Keratinocyte (primary cell): ENCODE measurements around the gene KLHL29. TPM values are rescaled to one million over a fixed set of nuclear protein-coding genes. Genes with fewer than 3 reads are reported as not detected.

Experiments
- DNase-seq: peaks from one replicate; pipeline ENCODE4 v3.0.0-alpha.2; 2011; ENCODE audit warnings: low read depth, missing footprints, low spot score
- FAIRE-seq: peaks from 2 replicates; lab custom pipeline; 2011; peaks lifted over from hg19 to GRCh38; lab: Jason Lieb, UNC
- H2AFZ ChIP-seq: 2 replicates; pipeline ENCODE4 v1.6.0; 2012; ENCODE audit warnings: low read length, control low read depth, inconsistent platforms; ENCODE audit not compliant: control insufficient read depth
- H3K27ac ChIP-seq: 2 replicates; pipeline ENCODE4 v1.5.1; 2011; ENCODE audit warnings: low read length; ENCODE audit not compliant: control insufficient read depth, insufficient read depth
- H3K27me3 ChIP-seq: 3 replicates; pipeline ENCODE4 v1.6.0; 2011; ENCODE audit warnings: low read length; ENCODE audit not compliant: control insufficient read depth, insufficient read depth; ENCODE audit errors: extremely low read depth
- H3K36me3 ChIP-seq, 2 experiments: 2 replicates in 1 of 2; 3 replicates in 1 of 2; pipeline ENCODE4 v1.5.1; 2011; ENCODE audit warnings: low read length in 2 of 2, mild to moderate bottlenecking in 1 of 2; ENCODE audit not compliant: control insufficient read depth in 2 of 2, insufficient read depth in 2 of 2; ENCODE audit errors: extremely low read depth in 1 of 2
- H3K4me1 ChIP-seq: 3 replicates; pipeline ENCODE4 v1.5.1; 2011; ENCODE audit warnings: low read length; ENCODE audit not compliant: control insufficient read depth, insufficient read depth; ENCODE audit errors: extremely low read depth
- H3K4me2 ChIP-seq: 3 replicates; pipeline ENCODE4 v1.6.0; 2011; ENCODE audit warnings: low read depth, low read length; ENCODE audit not compliant: control insufficient read depth, insufficient read depth; ENCODE audit errors: extremely low read depth
- H3K4me3 ChIP-seq, 3 experiments: fragments of 200-600 bp in 1 of 3; sonication (generic) in 1 of 3; 2 replicates in 2 of 3; 3 replicates in 1 of 3; pipeline ENCODE4 v1.5.1; 2011 to 2016; ENCODE audit warnings: low read length in 3 of 3, mild to moderate bottlenecking in 3 of 3, control low read depth in 2 of 3, inconsistent platforms in 1 of 3, low read depth in 1 of 3, mixed read lengths in 1 of 3, mixed run types in 1 of 3, moderate library complexity in 1 of 3; ENCODE audit not compliant: control insufficient read depth in 2 of 3, insufficient read depth in 2 of 3; ENCODE audit errors: extremely low read depth in 1 of 3
- H3K79me2 ChIP-seq: 2 replicates; pipeline ENCODE4 v1.6.0; 2012; ENCODE audit warnings: low read length; ENCODE audit not compliant: control insufficient read depth, insufficient read depth
- H3K9ac ChIP-seq: 3 replicates; pipeline ENCODE4 v1.6.0; 2011; ENCODE audit warnings: low read length; ENCODE audit not compliant: control insufficient read depth, insufficient read depth; ENCODE audit errors: extremely low read depth
- H3K9me1 ChIP-seq: 3 replicates; pipeline ENCODE4 v1.6.0; 2011; ENCODE audit warnings: low read length; ENCODE audit not compliant: control insufficient read depth, insufficient read depth; ENCODE audit errors: extremely low read depth
- H3K9me3 ChIP-seq: 2 replicates; pipeline ENCODE4 v1.5.1; 2012; ENCODE audit warnings: low read depth, low read length; ENCODE audit not compliant: control insufficient read depth
- H4K20me1 ChIP-seq: 3 replicates; pipeline ENCODE4 v1.6.0; 2011; ENCODE audit warnings: low read length; ENCODE audit not compliant: control insufficient read depth, insufficient read depth; ENCODE audit errors: extremely low read depth
- EZH2 ChIP-seq: IDR thresholded peaks from one replicate; pipeline ENCODE4 v1.6.1; 2012; ENCODE audit warnings: inconsistent platforms, mild to moderate bottlenecking, low read length, moderate library complexity
- dilution Hi-C: fragments of 300-500 bp; cut with MboI; formaldehyde crosslinking; loops from one replicate; pipeline ENCODE4 v1.7.0; 2020; ENCODE audit warnings: low sequenced_read_pairs; ENCODE audit not compliant: extremely low pct_ligation_motif_present
- polyA plus RNA-seq, 5 experiments: library from polyadenylated mRNA; depleted of rRNA in 3 of 5; stranded (reverse) in 3 of 5; stranded (forward) in 1 of 5; unstranded in 1 of 5; fragments of >200 nt; gene quantifications; 1 replicate in 1 of 5; 2 replicates in 3 of 5; 3 replicates in 1 of 5; pipeline versions ENCODE4 v1.2.1 to v1.2.3, GENCODE V29; 2011 to 2012; ENCODE audit warnings: missing spikeins in 2 of 5, low read depth in 1 of 5, low replicate concordance in 1 of 5
- TF ChIP-seq, protein P1 (sequence below), 3 experiments: IDR thresholded peaks in 1 of 3; conservative IDR thresholded peaks in 1 of 3; optimal IDR thresholded peaks in 1 of 3; 2 replicates in 2 of 3; 3 replicates in 1 of 3; pipeline versions ENCODE3 to v1.5.1; 2011; ENCODE audit warnings: low read length in 3 of 3, mild to moderate bottlenecking in 3 of 3, moderate library complexity in 2 of 3, control low read depth in 1 of 3, inconsistent platforms in 1 of 3; ENCODE audit not compliant: insufficient read depth in 2 of 3; ENCODE audit errors: extremely low read depth in 1 of 3

The KLHL29 gene
- polyA plus RNA-seq, 1 donor (not counting 4 experiments of a cell fraction or from before 2014, with no cell fraction given) = 4.7 TPM

- TF ChIP-seq, protein P1, sequence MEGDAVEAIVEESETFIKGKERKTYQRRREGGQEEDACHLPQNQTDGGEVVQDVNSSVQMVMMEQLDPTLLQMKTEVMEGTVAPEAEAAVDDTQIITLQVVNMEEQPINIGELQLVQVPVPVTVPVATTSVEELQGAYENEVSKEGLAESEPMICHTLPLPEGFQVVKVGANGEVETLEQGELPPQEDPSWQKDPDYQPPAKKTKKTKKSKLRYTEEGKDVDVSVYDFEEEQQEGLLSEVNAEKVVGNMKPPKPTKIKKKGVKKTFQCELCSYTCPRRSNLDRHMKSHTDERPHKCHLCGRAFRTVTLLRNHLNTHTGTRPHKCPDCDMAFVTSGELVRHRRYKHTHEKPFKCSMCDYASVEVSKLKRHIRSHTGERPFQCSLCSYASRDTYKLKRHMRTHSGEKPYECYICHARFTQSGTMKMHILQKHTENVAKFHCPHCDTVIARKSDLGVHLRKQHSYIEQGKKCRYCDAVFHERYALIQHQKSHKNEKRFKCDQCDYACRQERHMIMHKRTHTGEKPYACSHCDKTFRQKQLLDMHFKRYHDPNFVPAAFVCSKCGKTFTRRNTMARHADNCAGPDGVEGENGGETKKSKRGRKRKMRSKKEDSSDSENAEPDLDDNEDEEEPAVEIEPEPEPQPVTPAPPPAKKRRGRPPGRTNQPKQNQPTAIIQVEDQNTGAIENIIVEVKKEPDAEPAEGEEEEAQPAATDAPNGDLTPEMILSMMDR (optimal IDR thresholded peaks at IDR 0.05 in 1 of 3, IDR thresholded peaks at IDR 0.05 in 1 of 3, conservative IDR thresholded peaks at IDR 0.05 in 1 of 3; ENCODE audit: extremely low read depth in 1 of 3, insufficient read depth in 2 of 3, low read length in 3 of 3) = no peak
- TF ChIP-seq EZH2 = no peak
- no peaks in the 10 kb centered on the region for H3K4me1 ChIP-seq
- no peaks in the 10 kb centered on the region for H3K9me3 ChIP-seq
- H3K27ac ChIP-seq = no peak overlapping the region
- no peaks in the 10 kb centered on the region for H3K36me3 ChIP-seq
- H3K9ac ChIP-seq = no peak overlapping the region
- DNase-seq (no peak), FAIRE-seq (no peak)
- H3K27me3 ChIP-seq = no peaks in the 10 kb centered on the region
- no peak overlapping the region for H2AFZ ChIP-seq
- dilution Hi-C loops = no loop called here
- H4K20me1 ChIP-seq = no peaks in the 10 kb centered on the region
- H3K4me3 ChIP-seq = no peak overlapping the region
- no peaks in the 10 kb centered on the region for H3K79me2 ChIP-seq
- peaks cover 2% of the 10 kb centered on the region for H3K9me1 ChIP-seq
- H3K4me2 ChIP-seq = no peak overlapping the region
These were observed 246.4 kb downstream of the KLHL29 start for GRCh38 chr2:23631389-23631788.

GRCh38 chr2:23632386-23632785 is 247.4 kb downstream of the KLHL29 start:
- dilution Hi-C loops = no loop called here
- no peak for FAIRE-seq
- Histone ChIP-seq H3K27me3 (no peaks in the 10 kb centered on the region), H3K9ac (no peak overlapping the region), H3K27ac (no peak overlapping the region), H3K4me1 (no peaks in the 10 kb centered on the region), H3K36me3 (no peaks in the 10 kb centered on the region), H4K20me1 (peaks cover 3% of the 10 kb centered on the region), H3K9me1 (peaks cover 2% of the 10 kb centered on the region), H2AFZ (no peak overlapping the region), H3K4me2 (no peak overlapping the region), H3K79me2 (no peaks in the 10 kb centered on the region), H3K9me3 (no peaks in the 10 kb centered on the region), H3K4me3 (no peak overlapping the region)
- TF ChIP-seq, protein P1 (optimal IDR thresholded peaks at IDR 0.05 in 1 of 3, IDR thresholded peaks at IDR 0.05 in 1 of 3, conservative IDR thresholded peaks at IDR 0.05 in 1 of 3; ENCODE audit: extremely low read depth in 1 of 3, insufficient read depth in 2 of 3, low read length in 3 of 3) = no peak
- TF ChIP-seq EZH2 = no peak
- DNase-seq = no peak
